Brain microvascular endothelial cell (primary cell): ENCODE data around the gene RNF149.

ENCODE experiments used
- DNase-seq: peaks from one replicate; pipeline ENCODE4 v3.0.0-alpha.2; 2020
- H3K27ac ChIP-seq: fragments of 250-450 bp; sonication (Bioruptor Pico); 2 replicates; pipeline ENCODE4 v1.5.1; 2020; ENCODE audit warnings: mild to moderate bottlenecking, moderate library complexity
- H3K27me3 ChIP-seq: fragments of 250-450 bp; sonication (Bioruptor Pico); replicated peaks from 2 replicates; pipeline ENCODE4 v1.5.1; 2020; ENCODE audit warnings: mild to moderate bottlenecking
- H3K36me3 ChIP-seq: fragments of 250-450 bp; sonication (Bioruptor Pico); replicated peaks from 2 replicates; pipeline ENCODE4 v1.5.1; 2020; ENCODE audit warnings: mild to moderate bottlenecking
- H3K4me3 ChIP-seq: 2 replicates; pipeline ENCODE4 v1.5.1; 2011; ENCODE audit warnings: low read depth, mild to moderate bottlenecking, control low read depth, low read length, moderate library complexity
- in situ Hi-C: cut with HindIII; loops from 2 replicates; pipeline ENCODE4 v1.10.0; 2017; ENCODE audit warnings: low sequenced_read_pairs, low pct_ligation_motif_present
- TF ChIP-seq, protein P1 (sequence below): IDR thresholded peaks from 2 replicates; pipeline ENCODE4 v1.5.1; 2011; ENCODE audit warnings: low read depth, mild to moderate bottlenecking, moderate library complexity, low read length, control low read depth, inconsistent platforms; ENCODE audit errors: missing control alignments

RNF149 gene

GRCh38 chr2:101344137-101344536, 35.6 kb upstream of the RNF149 start:
- Histone ChIP-seq H3K4me3 (no peak overlapping the region), H3K27ac (no peak overlapping the region), H3K36me3 (no peaks in the 10 kb centered on the region), H3K27me3 (no peaks in the 10 kb centered on the region)
- in situ Hi-C loops = no loop called here
- TF ChIP-seq, protein P1, sequence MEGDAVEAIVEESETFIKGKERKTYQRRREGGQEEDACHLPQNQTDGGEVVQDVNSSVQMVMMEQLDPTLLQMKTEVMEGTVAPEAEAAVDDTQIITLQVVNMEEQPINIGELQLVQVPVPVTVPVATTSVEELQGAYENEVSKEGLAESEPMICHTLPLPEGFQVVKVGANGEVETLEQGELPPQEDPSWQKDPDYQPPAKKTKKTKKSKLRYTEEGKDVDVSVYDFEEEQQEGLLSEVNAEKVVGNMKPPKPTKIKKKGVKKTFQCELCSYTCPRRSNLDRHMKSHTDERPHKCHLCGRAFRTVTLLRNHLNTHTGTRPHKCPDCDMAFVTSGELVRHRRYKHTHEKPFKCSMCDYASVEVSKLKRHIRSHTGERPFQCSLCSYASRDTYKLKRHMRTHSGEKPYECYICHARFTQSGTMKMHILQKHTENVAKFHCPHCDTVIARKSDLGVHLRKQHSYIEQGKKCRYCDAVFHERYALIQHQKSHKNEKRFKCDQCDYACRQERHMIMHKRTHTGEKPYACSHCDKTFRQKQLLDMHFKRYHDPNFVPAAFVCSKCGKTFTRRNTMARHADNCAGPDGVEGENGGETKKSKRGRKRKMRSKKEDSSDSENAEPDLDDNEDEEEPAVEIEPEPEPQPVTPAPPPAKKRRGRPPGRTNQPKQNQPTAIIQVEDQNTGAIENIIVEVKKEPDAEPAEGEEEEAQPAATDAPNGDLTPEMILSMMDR = no peak
- no peak for DNase-seq

DNA sequence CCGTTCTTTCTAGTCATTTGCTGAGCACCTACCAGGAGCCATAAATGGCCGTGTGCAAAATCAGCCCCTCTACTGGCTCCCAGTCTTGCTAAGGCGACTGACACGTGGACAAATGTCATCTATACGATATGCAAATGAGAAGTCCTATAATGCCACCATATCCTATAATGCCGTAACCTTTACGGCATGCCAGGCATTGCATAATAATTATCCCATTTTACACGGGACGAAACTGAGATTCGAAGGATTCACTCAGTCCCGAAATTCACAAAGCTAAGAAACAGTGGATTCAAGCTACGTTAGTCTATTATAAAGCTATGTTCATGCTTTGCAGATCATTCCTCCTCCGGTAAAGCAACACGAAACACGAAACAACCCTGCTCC, 34.1 kb upstream of the RNF149 start:
- Histone ChIP-seq H3K36me3 (no peaks in the 10 kb centered on the region), H3K27ac (no peak overlapping the region), H3K27me3 (no peaks in the 10 kb centered on the region), H3K4me3 (no peak overlapping the region)
- in situ Hi-C loops = no loop called here
- DNase-seq = no peak
- TF ChIP-seq, protein P1 = no peak

GRCh38 chr2:101341901-101342624, 33.6 kb upstream of the RNF149 start:
- in situ Hi-C loops = no loop called here
- TF ChIP-seq, protein P1 = peak; percentile 89
- no peak overlapping the region for H3K27ac ChIP-seq
- no peaks in the 10 kb centered on the region for H3K36me3 ChIP-seq
- no peaks in the 10 kb centered on the region for H3K27me3 ChIP-seq
- H3K4me3 ChIP-seq = no peak overlapping the region
- DNase-seq = peak; percentile 79

- DNase-seq = no peak
- H3K4me3 ChIP-seq = no peak overlapping the region
- no peaks in the 10 kb centered on the region for H3K36me3 ChIP-seq
- H3K27ac ChIP-seq = no peak overlapping the region
- in situ Hi-C loops = no loop called here
- TF ChIP-seq, protein P1 = no peak
- no peaks in the 10 kb centered on the region for H3K27me3 ChIP-seq
These were observed 32.9 kb upstream of the RNF149 start for GRCh38 chr2:101341421-101341820.

- Histone ChIP-seq H3K4me3 (no peak overlapping the region), H3K27ac (no peak overlapping the region), H3K27me3 (no peaks in the 10 kb centered on the region), H3K36me3 (no peaks in the 10 kb centered on the region)
- in situ Hi-C loops = no loop called here
- no peak for DNase-seq
- TF ChIP-seq, protein P1 = no peak
These were observed 31.6 kb upstream of the RNF149 start for GRCh38 chr2:101340141-101340551.
